ENCODE data around the gene CHRNB1.

- TF ChIP-seq CTCF (IDR thresholded peaks at IDR 0.05; ENCODE audit: poor library complexity, severe bottlenecking) (no peak), RAD21 (conservative IDR thresholded peaks at IDR 0.05) (peak; percentile 33), REST (IDR thresholded peaks at IDR 0.05; ENCODE audit: borderline replicate concordance) (peak; percentile 67), POLR2AphosphoS5 (IDR thresholded peaks at IDR 0.05) (peak; percentile 83), SMC3 (conservative IDR thresholded peaks at IDR 0.05; ENCODE audit: poor library complexity) (no peak), MXI1 (conservative IDR thresholded peaks at IDR 0.05; ENCODE audit: poor library complexity, severe bottlenecking) (peak; percentile 55)
Measured at GRCh38 chr17:7479213-7480088, 34.6 kb downstream of the CHRNB1 start, which contains the start of gene ZBTB4.
